Smooth muscle cell of the brain vasculature (primary cell): Measurements from ENCODE around the gene TUBA4A.
A peak's percentile ranks its signal among the peaks of the same experiment; 100 is the strongest.
"Not testable (repeated sequence)": the region's sequence is repeated elsewhere in the genome, so short reads cannot be mapped to it uniquely, and the experiment has no call there.

Experiments used
- DNase-seq: peaks from one replicate; pipeline ENCODE4 v3.0.0-alpha.2; 2012; ENCODE audit warnings: low read depth, low spot score

TUBA4A gene

GRCh38 chr2:219268294-219268693 lies 14.6 kb upstream of the TUBA4A start:
- no peak for DNase-seq

GRCh38 chr2:219266886-219267285 lies 13.2 kb upstream of the TUBA4A start:
- DNase-seq, result no peak

- no peak for DNase-seq
These were observed 12.5 kb upstream of the TUBA4A start for GRCh38 chr2:219266232-219266631.

GRCh38 chr2:219261024-219261855 lies 7.5 kb upstream of the TUBA4A start:
- DNase-seq, result no peak

- not testable (repeated sequence) for DNase-seq
These were observed 5.2 kb upstream of the TUBA4A start for GRCh38 chr2:219258942-219259341.

GRCh38 chr2:219254590-219255201 lies 978 bp upstream of the TUBA4A start:
- no peak for DNase-seq

GRCh38 chr2:219252900-219253752 lies 592 bp downstream of the TUBA4A start, which contains the start of gene TUBA4B:
Gene TUBA4B (plus strand): TSS chr2:219253243. CDS start chr2:219253408, 165 bp downstream.
- no peak for DNase-seq

- no peak for DNase-seq
These were observed 1.2 kb downstream of the TUBA4A start for GRCh38 chr2:219252570-219252899.

GRCh38 chr2:219252084-219252483 lies 1.6 kb downstream of the TUBA4A start:
- no peak for DNase-seq

GRCh38 chr2:219251656-219252055 lies 2.1 kb downstream of the TUBA4A start:
- no peak for DNase-seq

GRCh38 chr2:219250049-219250781 lies 3.5 kb downstream of the TUBA4A start:
- no peak for DNase-seq

- DNase-seq, result no peak
These were observed 4.3 kb downstream of the TUBA4A start for GRCh38 chr2:219249203-219249980.

- DNase-seq, result no peak
These were observed 4.9 kb downstream of the TUBA4A start for GRCh38 chr2:219248845-219249202.

- no peak for DNase-seq
These were observed 5.8 kb downstream of the TUBA4A start for GRCh38 chr2:219247678-219248642.

GRCh38 chr2:219246559-219246958 lies 7.2 kb downstream of the TUBA4A start:
- no peak for DNase-seq

GRCh38 chr2:219245899-219246230 lies 7.9 kb downstream of the TUBA4A start:
- no peak for DNase-seq

GRCh38 chr2:219245148-219245898 lies 8.4 kb downstream of the TUBA4A start, which contains the start of the genes GLB1L and STK16:
Gene GLB1L (minus strand): TSS chr2:219245444. CDS start chr2:219243573, 1,871 bp downstream.
Gene STK16 (plus strand): TSS chr2:219245479. CDS start chr2:219246000, 521 bp downstream.
- DNase-seq, result peak; percentile 81

GRCh38 chr2:219244789-219245147 lies 8.9 kb downstream of the TUBA4A start:
- DNase-seq, result no peak

- no peak for DNase-seq
These were observed 10.4 kb downstream of the TUBA4A start for GRCh38 chr2:219243291-219243761.
